H1 (cell line): Measurements from ENCODE around the gene PROX2. TPM values are rescaled to one million over a fixed set of nuclear protein-coding genes. Genes with fewer than 3 reads are reported as not detected.

Source experiments
- BACH1 ChIP-seq: IDR thresholded peaks from 2 replicates; pipeline ENCODE4 v1.6.1; 2012; ENCODE audit warnings: low read length, improper control_type of control experiment
- CBX8 ChIP-seq: fragments of 300-800, 300-1000 bp; sonication (generic); IDR thresholded peaks from 2 replicates; pipeline ENCODE4 v1.7.1; 2016; ENCODE audit warnings: low read depth, low read length, borderline replicate concordance
- EGR1 ChIP-seq: IDR thresholded peaks from 2 replicates; pipeline ENCODE4 v1.6.1; 2011; ENCODE audit warnings: low read depth, low read length, borderline replicate concordance
- EP300 ChIP-seq, 2 experiments: IDR thresholded peaks; 1 replicate in 1 of 2; 2 replicates in 1 of 2; pipeline ENCODE4 v1.6.1; 2011 to 2012; ENCODE audit warnings: low read depth in 2 of 2, low read length in 2 of 2, mild to moderate bottlenecking in 2 of 2, borderline replicate concordance in 1 of 2, inconsistent platforms in 1 of 2, moderate library complexity in 1 of 2
- EZH2 ChIP-seq: fragments of 200-600 bp; sonication (generic); IDR thresholded peaks from 2 replicates; pipeline ENCODE4 v1.7.1; 2012; ENCODE audit warnings: low read depth, mild to moderate bottlenecking, moderate library complexity, low read length, inconsistent platforms; ENCODE audit not compliant: severe bottlenecking
- HDAC2 ChIP-seq, 2 experiments: fragments of 300-600 bp in 1 of 2; sonication (generic) in 1 of 2; IDR thresholded peaks; 2 replicates each; pipeline ENCODE4 v1.6.1; 2011 to 2012; ENCODE audit warnings: low read depth in 2 of 2, low read length in 2 of 2, mild to moderate bottlenecking in 2 of 2, moderate library complexity in 2 of 2, borderline replicate concordance in 1 of 2, inconsistent platforms in 1 of 2
- HDAC6 ChIP-seq: IDR thresholded peaks from one replicate; pipeline ENCODE4 v1.7.1; 2012; ENCODE audit warnings: low read depth, mild to moderate bottlenecking, inconsistent platforms, low read length, moderate library complexity
- KDM1A ChIP-seq: fragments of 200-600, 300-600 bp; sonication (generic); IDR thresholded peaks from 2 replicates; pipeline ENCODE4 v1.7.1; 2016; ENCODE audit warnings: mild to moderate bottlenecking, low read length, borderline replicate concordance
- NANOG ChIP-seq: IDR thresholded peaks from 2 replicates; pipeline ENCODE4 v1.6.1; 2011; ENCODE audit warnings: low read length, low read depth, mild to moderate bottlenecking, inconsistent platforms; ENCODE audit not compliant: insufficient read depth, poor library complexity, severe bottlenecking
- PHF8 ChIP-seq: fragments of 200-600 bp; sonication (generic); conservative IDR thresholded peaks from 2 replicates; pipeline ENCODE4 v1.7.1; 2012; ENCODE audit warnings: low read depth, mild to moderate bottlenecking, inconsistent platforms, low read length, moderate library complexity
- POLR2A ChIP-seq, 2 experiments: IDR thresholded peaks; 1 replicate in 1 of 2; 2 replicates in 1 of 2; pipeline ENCODE4 v1.6.1; 2011; ENCODE audit warnings: low read depth in 2 of 2, low read length in 2 of 2, mild to moderate bottlenecking in 2 of 2; ENCODE audit errors: control extremely low read depth in 1 of 2
- POU5F1 ChIP-seq: IDR thresholded peaks from 2 replicates; pipeline ENCODE4 v1.6.1; 2011; ENCODE audit warnings: low read depth, mild to moderate bottlenecking, low read length, moderate library complexity
- RAD21 ChIP-seq, 2 experiments: IDR thresholded peaks in 1 of 2; conservative IDR thresholded peaks in 1 of 2; 2 replicates each; pipeline ENCODE4 v1.6.1; 2011; ENCODE audit warnings: low read depth in 2 of 2, low read length in 2 of 2, improper control_type of control experiment in 1 of 2, inconsistent platforms in 1 of 2, mild to moderate bottlenecking in 1 of 2, moderate library complexity in 1 of 2
- RNF2 ChIP-seq: fragments of 200-900, 300-1000 bp; sonication (generic); IDR thresholded peaks from 2 replicates; pipeline ENCODE4 v1.7.1; 2016; ENCODE audit warnings: borderline replicate concordance, low read depth, mild to moderate bottlenecking, antibody characterized with exemption, low read length; ENCODE audit not compliant: poor library complexity, severe bottlenecking; ENCODE audit errors: missing control alignments
- RXRA ChIP-seq: IDR thresholded peaks from 2 replicates; pipeline ENCODE4 v1.6.1; 2011; ENCODE audit warnings: low read depth, mild to moderate bottlenecking, low read length, moderate library complexity; ENCODE audit not compliant: insufficient read depth
- SAP30 ChIP-seq: fragments of 300-600 bp; sonication (generic); IDR thresholded peaks from 2 replicates; pipeline ENCODE4 v1.7.1; 2012; ENCODE audit warnings: low read length, moderate library complexity, mild to moderate bottlenecking, inconsistent platforms; ENCODE audit not compliant: insufficient read depth, insufficient replicate concordance
- SIX5 ChIP-seq: IDR thresholded peaks from 2 replicates; pipeline ENCODE4 v1.6.1; 2011; ENCODE audit warnings: mild to moderate bottlenecking, low read depth, low read length
- SP1 ChIP-seq: IDR thresholded peaks from 2 replicates; pipeline ENCODE4 v1.6.1; 2011; ENCODE audit warnings: low read depth, low read length
- SP4 ChIP-seq: IDR thresholded peaks from 2 replicates; pipeline ENCODE4 v1.6.1; 2012; ENCODE audit warnings: low read length, inconsistent platforms
- TAF7 ChIP-seq: optimal IDR thresholded peaks from 2 replicates; pipeline ENCODE3; 2011; ENCODE audit warnings: low read depth, mild to moderate bottlenecking, inconsistent platforms, low read length, moderate library complexity, borderline replicate concordance
- TBP ChIP-seq: IDR thresholded peaks from 2 replicates; pipeline ENCODE4 v1.6.1; 2011; ENCODE audit warnings: low read depth, low read length, improper control_type of control experiment
- TCF12 ChIP-seq: IDR thresholded peaks from 2 replicates; pipeline ENCODE4 v1.6.1; 2011; ENCODE audit warnings: low read depth, mild to moderate bottlenecking, low read length
- YY1 ChIP-seq: IDR thresholded peaks from 2 replicates; pipeline ENCODE4 v1.6.1; 2011; ENCODE audit warnings: low read depth, mild to moderate bottlenecking, low read length
- polyA plus RNA-seq, 7 experiments: library from polyadenylated mRNA; depleted of rRNA in 3 of 7; stranded (reverse) in 5 of 7; unstranded in 2 of 7; fragments of >200 nt in 5 of 7; fragments of 200-250 nt in 2 of 7; gene quantifications; 1 replicate in 5 of 7; 2 replicates in 1 of 7; 4 replicates in 1 of 7; pipeline versions ENCODE4 v1.2.1 to v1.2.3, GENCODE V29; 2011 to 2013; ENCODE audit warnings: missing spikeins in 2 of 7, mixed read lengths in 2 of 7
- total RNA-seq: library from RNA; stranded (reverse); fragmentation: NEBNext Ultra II Directional; extraction: Animal tissue kit (Norgen Biotek cat#: 25700); gene quantifications from 2 replicates; pipeline ENCODE4 v1.2.1, GENCODE V29; 2021
- TF ChIP-seq, protein P1 (sequence below): IDR thresholded peaks from 2 replicates; pipeline ENCODE4 v1.6.1; 2012; ENCODE audit warnings: inconsistent platforms

The PROX2 gene
- total and polyA plus RNA-seq, 2 of the 8 experiments (the other 6 are each of a cell fraction or from before 2014, with no cell fraction given): 0.03 TPM; not detected in 1

DNA sequence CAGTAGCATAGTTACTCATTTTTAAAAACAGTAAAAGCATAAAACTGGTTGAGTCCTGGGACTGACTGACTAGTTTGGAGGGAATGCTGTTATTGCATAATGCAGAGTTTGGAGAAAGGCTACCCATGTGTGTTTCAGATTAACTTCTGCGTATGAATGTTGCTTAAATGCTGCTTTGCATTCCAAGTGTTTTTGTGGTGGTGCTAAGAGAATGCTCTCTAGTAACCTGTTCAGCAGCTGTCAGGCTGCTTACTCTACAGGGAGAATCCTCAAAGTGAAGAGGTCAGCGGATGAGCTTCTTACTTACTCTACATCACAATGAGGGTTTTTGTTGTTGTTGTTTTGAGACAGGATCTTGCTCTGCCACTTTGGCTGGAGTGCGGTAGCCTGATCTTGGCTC, 10.1 kb upstream of the PROX2 start (continued):
- TF ChIP-seq EP300 (IDR thresholded peaks at IDR 0.05; ENCODE audit: borderline replicate concordance in 1 of 2, low read depth in 2 of 2, low read length in 2 of 2): no peak
- no peak for TF ChIP-seq EGR1
- no peak for TF ChIP-seq SP4
- TF ChIP-seq TBP: no peak; the same call in 1 of the 2 replicates
- peak; percentile 67; the same call in 1 of the 2 replicates for TF ChIP-seq TCF12
- peak; percentile 50 for TF ChIP-seq TAF7
- no peak for TF ChIP-seq PHF8
- TF ChIP-seq CBX8: no peak
- TF ChIP-seq SP1: peak; percentile 71
- TF ChIP-seq SAP30: no peak
- TF ChIP-seq YY1: 0 out of 2 replicates have a peak, but pooled peaks have one; percentile 49
- no peak for TF ChIP-seq RNF2
- TF ChIP-seq POU5F1: 0 out of 2 replicates have a peak, but pooled peaks have one; percentile 69
- TF ChIP-seq EZH2: no peak
- peak; percentile 27 for TF ChIP-seq NANOG
- TF ChIP-seq HDAC2 (IDR thresholded peaks at IDR 0.05; ENCODE audit: borderline replicate concordance in 1 of 2, low read depth in 2 of 2, low read length in 2 of 2): no peak
- TF ChIP-seq, protein P1, sequence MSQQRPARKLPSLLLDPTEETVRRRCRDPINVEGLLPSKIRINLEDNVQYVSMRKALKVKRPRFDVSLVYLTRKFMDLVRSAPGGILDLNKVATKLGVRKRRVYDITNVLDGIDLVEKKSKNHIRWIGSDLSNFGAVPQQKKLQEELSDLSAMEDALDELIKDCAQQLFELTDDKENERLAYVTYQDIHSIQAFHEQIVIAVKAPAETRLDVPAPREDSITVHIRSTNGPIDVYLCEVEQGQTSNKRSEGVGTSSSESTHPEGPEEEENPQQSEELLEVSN: no peak
- peak; percentile 30; the same call in 1 of the 2 replicates for TF ChIP-seq RXRA
- TF ChIP-seq POLR2A (IDR thresholded peaks at IDR 0.05; ENCODE audit: control extremely low read depth in 1 of 2, low read depth in 2 of 2, low read length in 2 of 2): no peak
- no peak for TF ChIP-seq RAD21 (IDR thresholded peaks at IDR 0.05 in 1 of 2, conservative IDR thresholded peaks at IDR 0.05 in 1 of 2; ENCODE audit: low read depth in 2 of 2, low read length in 2 of 2)
- TF ChIP-seq BACH1: no peak
- no peak for TF ChIP-seq KDM1A
- no peak for TF ChIP-seq SIX5
- TF ChIP-seq HDAC6: no peak
